HG02588 (cell line): Measurements from ENCODE around the gene ITGB3BP.
"Not testable (repeated sequence)": the region's sequence is repeated elsewhere in the genome, so short reads cannot be mapped to it uniquely, and the experiment has no call there.

Source experiments
- ATAC-seq: cut with Tn5 transposase; IDR thresholded peaks from one replicate; pipeline ENCODE4 v1.9.1; 2021; ENCODE audit warnings: mild to moderate bottlenecking, moderate library complexity; ENCODE audit not compliant: unreplicated experiment

The ITGB3BP gene

GRCh38 chr1:63509718-63510117 lies 13.3 kb downstream of the ITGB3BP start:
- no peak for ATAC-seq

- ATAC-seq, result no peak
These were observed 16.2 kb downstream of the ITGB3BP start for GRCh38 chr1:63506782-63507181.

- no peak for ATAC-seq
These were observed 21.8 kb downstream of the ITGB3BP start for GRCh38 chr1:63501256-63501655.

GRCh38 chr1:63498106-63498505 lies 24.9 kb downstream of the ITGB3BP start:
- ATAC-seq, result no peak

- ATAC-seq, result no peak
These were observed 25.4 kb downstream of the ITGB3BP start for GRCh38 chr1:63497577-63497976.

- no peak for ATAC-seq
These were observed 35.5 kb downstream of the ITGB3BP start for GRCh38 chr1:63487336-63488065.

GRCh38 chr1:63486629-63487028 lies 36.4 kb downstream of the ITGB3BP start:
- no peak for ATAC-seq

GRCh38 chr1:63480057-63480456 lies 43.0 kb downstream of the ITGB3BP start:
- no peak for ATAC-seq

GRCh38 chr1:63475761-63476160 lies 47.3 kb downstream of the ITGB3BP start:
- no peak for ATAC-seq

- ATAC-seq, result not testable (repeated sequence)
These were observed 54.3 kb downstream of the ITGB3BP start for GRCh38 chr1:63468683-63469082.

- no peak for ATAC-seq
These were observed 56.3 kb downstream of the ITGB3BP start for GRCh38 chr1:63466759-63467158.

GRCh38 chr1:63466181-63466580 lies 56.8 kb downstream of the ITGB3BP start:
- ATAC-seq, result no peak

- no peak for ATAC-seq
These were observed 59.8 kb downstream of the ITGB3BP start for GRCh38 chr1:63463248-63463647.

GRCh38 chr1:63461661-63462230 lies 61.3 kb downstream of the ITGB3BP start:
- no peak for ATAC-seq

- ATAC-seq, result no peak
These were observed 64.3 kb downstream of the ITGB3BP start for GRCh38 chr1:63458750-63459149.

- no peak for ATAC-seq
These were observed 68.8 kb downstream of the ITGB3BP start for GRCh38 chr1:63454269-63454668.

- ATAC-seq, result no peak
These were observed 69.8 kb downstream of the ITGB3BP start for GRCh38 chr1:63453232-63453631.

GRCh38 chr1:63450416-63450815 lies 72.6 kb downstream of the ITGB3BP start:
- no peak for ATAC-seq

GRCh38 chr1:63448731-63449246 lies 74.2 kb downstream of the ITGB3BP start:
- no peak for ATAC-seq

- no peak for ATAC-seq
These were observed 80.9 kb downstream of the ITGB3BP start for GRCh38 chr1:63442141-63442475.

GRCh38 chr1:63435161-63435560 lies 87.9 kb downstream of the ITGB3BP start:
- ATAC-seq, result no peak

GRCh38 chr1:63429281-63429680 lies 93.7 kb downstream of the ITGB3BP start:
- no peak for ATAC-seq

- no peak for ATAC-seq
These were observed 94.2 kb downstream of the ITGB3BP start for GRCh38 chr1:63428815-63429214.
